HG03457 (cell line): ENCODE measurements around the gene ANGEL2.
A peak's percentile ranks its signal among the peaks of the same experiment; 100 is the strongest.

Experiments used
- ATAC-seq: cut with Tn5 transposase; IDR thresholded peaks from one replicate; pipeline ENCODE4 v1.9.1; 2021; ENCODE audit warnings: moderate number of reproducible peaks; ENCODE audit not compliant: unreplicated experiment

Gene ANGEL2

DNA sequence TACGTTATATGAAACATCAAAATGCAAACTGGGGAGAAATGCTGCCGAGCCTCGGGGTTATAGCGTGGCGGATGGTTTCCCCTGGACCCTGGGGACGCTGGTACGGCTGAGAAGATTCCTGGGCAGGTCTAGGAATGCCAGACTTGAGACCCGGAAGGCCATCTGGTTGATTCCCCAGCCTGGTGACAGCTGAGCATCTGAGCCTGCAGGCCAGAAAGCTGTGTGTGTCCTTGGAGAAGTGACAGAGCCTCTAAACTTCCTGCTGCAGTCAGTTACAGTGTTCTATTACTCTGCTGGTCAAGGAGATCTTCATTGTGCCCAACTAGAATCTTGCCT, 63.1 kb downstream of the ANGEL2 start:
- ATAC-seq = no peak

DNA sequence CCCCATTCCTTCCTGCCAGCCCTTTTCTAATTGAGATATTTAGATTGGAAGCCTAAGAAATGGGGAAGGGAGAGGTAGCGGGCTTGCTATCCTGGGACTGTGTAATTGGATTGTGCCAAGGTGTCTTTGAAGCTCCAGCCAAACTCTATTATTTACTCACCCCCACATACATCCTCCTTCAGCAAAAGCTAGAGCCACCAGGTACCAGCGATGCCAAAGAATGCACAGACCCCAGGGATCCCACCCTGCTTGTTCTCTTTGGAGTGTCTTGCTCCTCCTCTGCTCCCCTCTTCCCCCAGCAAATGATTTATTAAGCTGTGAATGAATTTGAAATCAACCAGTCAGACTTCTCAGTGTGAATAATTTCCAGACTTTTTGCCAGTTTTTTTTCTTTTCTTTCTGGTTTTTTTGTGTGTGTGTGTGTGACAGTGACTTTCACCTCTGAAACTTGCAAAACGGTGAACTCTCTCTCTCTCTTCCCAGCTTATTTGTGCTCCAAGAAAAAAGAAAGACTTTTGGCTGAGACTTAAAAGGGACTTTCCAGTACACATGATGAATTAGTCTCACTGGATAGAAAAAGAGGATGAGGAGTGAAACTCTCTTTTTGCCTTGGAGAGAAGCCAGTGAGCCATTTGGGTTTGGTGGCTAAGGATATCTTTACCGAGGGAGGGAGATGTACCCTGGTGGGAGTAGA, 63.6 kb downstream of the ANGEL2 start:
- no peak for ATAC-seq

DNA sequence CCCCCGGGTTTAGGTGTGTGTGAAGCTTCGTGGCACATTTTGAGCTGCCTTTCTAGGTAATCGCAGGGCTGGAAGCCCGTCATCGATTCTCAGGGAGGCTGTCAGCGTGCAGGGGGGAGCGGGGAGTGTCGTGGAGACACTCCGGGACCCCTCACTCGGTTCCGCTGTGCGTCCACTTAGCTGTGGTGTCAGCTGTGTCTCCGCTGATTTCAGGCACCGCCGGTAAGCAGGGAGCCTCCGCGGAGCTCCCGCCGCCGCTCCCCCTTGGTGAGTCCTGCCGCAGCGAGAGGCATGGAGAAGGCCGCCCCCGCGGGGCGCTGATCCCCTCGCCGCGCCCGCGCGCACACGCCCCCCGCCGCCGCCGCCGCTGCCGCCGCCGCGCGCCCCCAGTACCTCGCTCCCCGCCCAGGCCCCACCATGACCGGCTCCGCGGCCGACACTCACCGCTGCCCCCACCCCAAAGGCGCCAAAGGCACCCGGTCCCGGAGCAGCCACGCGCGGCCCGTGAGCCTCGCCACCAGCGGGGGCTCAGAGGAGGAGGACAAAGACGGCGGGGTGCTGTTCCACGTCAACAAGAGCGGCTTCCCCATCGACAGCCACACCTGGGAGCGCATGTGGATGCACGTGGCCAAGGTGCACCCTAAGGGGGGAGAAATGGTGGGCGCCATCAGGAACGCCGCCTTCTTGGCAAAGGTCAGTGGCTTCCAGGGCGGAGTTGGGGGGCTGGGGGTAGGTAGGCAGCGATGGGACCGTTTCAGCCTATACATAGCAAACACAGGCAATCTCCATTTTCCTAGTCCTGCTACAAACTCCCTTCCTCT, 64.3 kb downstream of the ANGEL2 start:
- no peak for ATAC-seq

DNA sequence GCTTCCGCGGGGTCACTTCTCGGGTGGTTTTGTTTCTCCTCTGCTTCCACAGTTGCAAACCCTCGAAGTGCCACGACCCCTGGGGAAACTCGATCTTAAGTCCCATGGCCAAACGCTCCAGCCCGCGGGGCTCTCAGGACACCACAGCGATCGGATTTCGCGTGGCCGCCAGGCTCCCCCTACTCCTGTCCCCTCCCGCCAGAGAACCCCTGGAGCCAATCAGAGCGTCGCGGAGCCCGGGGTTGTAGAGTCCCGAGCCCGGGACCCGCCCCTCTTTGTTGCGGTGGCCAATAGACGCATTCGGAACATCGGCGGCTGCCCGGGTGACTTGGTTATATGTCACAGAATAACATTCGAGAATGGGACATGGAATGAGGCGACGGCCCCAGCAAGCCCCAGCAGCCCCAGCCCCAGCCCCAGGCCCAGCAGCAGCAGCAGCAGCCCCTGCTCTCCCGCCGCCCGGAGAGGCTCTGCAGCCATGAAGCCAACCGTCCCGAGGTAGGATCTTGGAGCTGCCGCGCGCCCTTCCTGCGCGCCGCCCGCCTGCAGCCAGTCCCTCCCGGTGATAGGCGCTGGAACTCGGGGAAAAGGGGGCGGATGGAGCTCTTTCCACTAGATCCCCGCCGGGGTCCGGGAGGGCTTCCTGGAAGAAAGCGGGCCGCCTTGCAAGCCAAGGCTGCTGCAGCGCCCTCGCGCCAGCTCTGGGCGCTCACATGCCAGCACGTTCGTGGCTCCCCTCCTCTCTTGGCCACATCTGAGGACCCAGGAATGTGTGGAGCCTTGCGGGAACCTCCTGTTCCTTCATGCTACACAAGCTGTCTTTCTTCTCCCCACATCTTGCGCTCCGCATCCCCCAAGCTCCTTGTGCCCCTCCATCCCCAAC, 65.2 kb downstream of the ANGEL2 start, which contains the start of gene VASH2:
TSS of gene VASH2 (plus strand) at position 299 of the 883 bp plus-strand sequence. CDS start 1,002 bp downstream, outside the sequence.
- peak; percentile 96 for ATAC-seq

DNA sequence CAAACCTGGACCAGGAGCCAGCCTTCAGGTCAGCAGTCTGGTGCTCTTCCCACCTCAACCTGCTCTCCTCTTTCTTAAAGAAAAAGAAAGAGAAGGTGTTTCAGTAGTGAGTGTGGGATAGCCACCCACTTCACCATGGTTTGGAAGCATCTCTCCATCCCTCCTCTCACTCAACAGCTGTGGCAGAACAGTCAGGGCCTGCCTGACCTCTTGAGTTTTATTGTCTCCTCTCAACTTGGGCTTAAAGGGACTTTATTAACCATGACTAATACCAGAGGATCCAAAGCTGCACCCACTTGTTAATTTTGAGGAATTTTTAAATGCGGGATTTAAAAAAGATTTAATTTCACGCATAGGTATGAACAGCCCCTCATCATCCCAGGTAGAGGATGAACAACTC, 65.9 kb downstream of the ANGEL2 start:
- no peak for ATAC-seq

DNA sequence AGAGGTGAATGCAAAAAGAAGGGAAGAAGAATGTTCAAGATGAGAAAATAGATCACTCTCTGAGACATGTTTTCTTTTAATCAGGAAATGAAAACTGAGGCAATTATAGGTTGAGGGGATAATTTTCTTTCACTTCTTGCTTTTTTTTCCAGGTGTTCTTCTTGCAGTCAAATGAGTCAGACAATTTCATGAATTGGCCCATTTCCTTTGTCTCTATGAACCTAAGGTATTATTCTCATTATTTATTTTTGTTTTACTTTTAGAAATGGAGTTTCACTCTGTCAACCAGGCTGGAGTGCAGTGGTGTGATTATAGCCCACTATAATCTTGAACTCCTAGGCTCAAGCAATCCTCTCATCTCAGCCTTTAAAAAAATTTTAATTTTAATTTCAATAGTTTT, 68.8 kb downstream of the ANGEL2 start:
- no peak for ATAC-seq

DNA sequence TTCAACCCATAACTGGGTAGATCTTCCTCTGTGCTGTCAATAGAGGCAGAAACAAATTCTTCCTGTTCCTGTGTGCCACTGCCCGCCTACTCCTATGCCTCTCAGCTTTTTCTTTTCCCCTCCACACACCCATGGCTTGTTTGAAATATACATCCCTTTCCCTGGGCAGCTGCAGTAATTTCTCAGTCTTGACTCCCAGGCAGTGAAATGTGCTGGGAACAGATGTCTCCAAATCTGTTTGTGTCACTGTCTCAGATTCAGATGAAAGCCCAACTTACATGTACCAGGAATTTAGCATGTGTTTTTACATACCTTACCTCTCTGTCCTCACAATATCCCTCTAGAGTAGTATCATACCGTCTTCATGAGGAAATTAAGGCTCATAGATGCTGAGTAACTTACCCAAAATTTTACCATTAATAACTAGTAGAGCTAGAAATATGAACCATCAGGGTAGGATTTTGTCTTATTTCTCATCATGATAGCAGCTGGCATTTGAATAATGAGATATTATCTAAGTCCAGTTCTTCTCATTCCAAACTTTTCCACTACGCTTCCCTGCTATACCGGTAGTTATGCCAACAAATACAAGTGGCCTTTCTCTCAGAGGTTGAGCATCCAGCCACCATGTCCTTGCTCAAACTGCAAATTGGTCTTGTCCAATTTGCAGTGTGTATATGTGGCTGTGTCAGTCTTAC, 70.1 kb downstream of the ANGEL2 start:
- ATAC-seq = no peak

DNA sequence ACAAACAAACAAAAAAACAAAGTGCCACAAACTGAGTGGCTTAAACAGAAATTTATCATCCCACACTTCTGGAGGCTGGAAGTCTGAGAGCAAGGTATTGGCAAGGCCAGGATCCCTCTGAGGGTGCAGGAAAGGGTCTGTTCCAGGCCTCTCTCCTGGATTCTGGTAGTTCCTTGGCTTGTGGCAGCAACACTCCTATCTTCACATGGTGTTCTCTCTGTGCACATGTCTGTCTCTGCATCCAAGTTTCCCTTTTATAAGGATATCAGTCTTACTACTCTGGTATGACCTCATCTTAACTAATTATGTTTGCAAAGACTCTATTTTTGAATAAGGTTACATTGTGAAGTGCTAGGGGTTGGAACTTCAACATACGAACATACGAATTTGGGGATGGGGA, 70.6 kb downstream of the ANGEL2 start:
- ATAC-seq = no peak

DNA sequence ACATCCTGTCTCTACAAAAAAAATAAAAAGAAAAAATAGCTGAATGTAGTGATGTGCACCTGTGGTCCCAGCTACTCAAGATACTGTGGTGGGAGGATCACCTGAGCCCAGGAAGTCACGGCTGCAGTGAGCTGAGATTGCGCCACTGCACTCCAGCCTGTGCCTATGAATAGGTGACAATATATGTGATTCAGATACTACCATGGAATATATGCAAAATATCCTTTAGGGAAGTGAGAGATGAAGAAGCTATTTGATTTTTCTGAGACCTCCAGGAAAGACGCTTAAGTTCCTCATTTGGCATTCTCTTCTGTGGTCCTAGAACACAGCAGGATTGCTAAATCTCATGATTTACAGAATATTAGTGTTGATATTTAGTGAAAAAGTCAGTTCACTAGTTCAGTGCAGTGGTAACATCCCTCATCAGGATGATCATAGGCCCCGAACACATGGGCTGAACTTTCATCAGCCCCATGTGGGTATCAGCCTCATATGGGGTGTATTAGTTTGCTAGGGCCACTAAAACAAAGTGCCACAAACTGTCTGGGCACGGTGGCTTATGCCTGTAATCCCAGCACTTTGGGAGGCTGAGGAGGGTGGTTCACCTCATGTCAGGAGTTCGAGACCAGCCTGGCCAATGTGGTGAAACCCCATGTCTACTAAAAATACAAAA, 71.3 kb downstream of the ANGEL2 start:
- no peak for ATAC-seq

DNA sequence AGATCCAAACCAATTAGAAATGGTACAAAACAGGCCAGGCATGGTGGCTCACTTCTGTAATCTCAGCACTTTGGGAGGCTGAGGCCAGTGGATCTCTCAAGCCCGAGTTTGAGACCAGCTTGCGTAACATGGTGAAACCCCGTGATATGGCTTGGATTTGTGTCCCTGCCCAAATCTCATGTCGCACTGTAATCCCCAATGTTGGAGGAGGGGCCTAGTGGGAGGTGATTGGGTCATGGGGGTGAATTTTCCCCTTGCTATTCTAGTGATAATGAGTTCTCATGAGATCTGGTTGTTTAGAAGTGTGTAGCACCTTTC, 72.3 kb downstream of the ANGEL2 start:
- no peak for ATAC-seq

DNA sequence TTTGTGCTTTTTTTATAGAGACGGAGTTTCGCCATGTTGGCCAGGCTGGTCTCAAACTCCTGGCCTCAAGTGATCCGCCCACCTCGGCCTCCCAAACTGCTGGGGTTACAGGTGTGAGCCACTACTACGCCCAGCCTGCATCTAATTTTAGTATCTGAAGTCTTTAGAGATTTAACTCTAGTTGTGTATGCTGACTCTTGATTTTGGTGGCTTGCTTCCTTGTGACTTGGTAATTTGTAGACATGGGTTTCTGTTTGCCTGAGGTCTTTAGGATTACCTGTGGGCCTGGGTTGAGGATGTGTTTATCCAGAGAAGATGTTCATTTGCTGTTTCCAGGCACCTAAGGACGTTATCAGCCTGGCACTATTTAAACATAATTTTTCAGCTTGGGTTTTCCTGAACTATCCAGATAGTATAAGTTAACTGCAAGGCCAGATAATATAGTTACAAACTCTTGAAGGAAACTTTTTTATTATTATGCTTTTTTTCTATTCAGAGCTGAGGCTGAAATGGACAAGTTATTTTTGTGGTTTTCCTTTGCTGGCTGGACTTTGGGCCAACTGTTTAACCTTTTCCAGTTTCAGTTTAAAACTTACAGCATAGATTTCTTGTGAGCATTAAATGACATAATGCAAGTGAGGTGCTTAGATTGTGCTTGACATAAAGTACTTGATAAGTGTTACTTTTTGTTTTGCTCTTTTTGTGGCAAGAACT, 72.8 kb downstream of the ANGEL2 start:
- no peak for ATAC-seq
